Right ventricle myocardium superior (tissue), 1 donor: ENCODE measurements around the gene MRPL23. TPM values are rescaled to one million over a fixed set of nuclear protein-coding genes. Genes with fewer than 3 reads are reported as not detected.
"Not testable (repeated sequence)": the region's sequence is repeated elsewhere in the genome, so short reads cannot be mapped to it uniquely, and the experiment has no call there.

Experiments used
- ATAC-seq: fragments of 200-7000 bp; cut with Tn5 transposase; one replicate; pipeline ENCODE4 v1.9.1; 2020; ENCODE audit warnings: mild to moderate bottlenecking; ENCODE audit not compliant: poor library complexity
- DNase-seq: peaks from one replicate; pipeline ENCODE4 v3.0.0-alpha.2; 2020
- intact Hi-C: fragments of 100-400 bp; cut with DNase I; formaldehyde crosslinking; loops from one replicate; pipeline ENCODE4 v1.11.2; 2022
- total RNA-seq: library from RNA; stranded (reverse); fragmentation: NEBNext Ultra II Directional; extraction: Animal tissue kit (Norgen Biotek cat#: 25700); gene quantifications from one replicate; pipeline ENCODE4 v1.2.1, GENCODE V29; 2021
- donor health status: DM: no; HTN: yes; CAD: no; lungs with severe emphysema.

Gene MRPL23
- total RNA-seq, 1 donor from 2014 or later: 99.3 TPM

DNA sequence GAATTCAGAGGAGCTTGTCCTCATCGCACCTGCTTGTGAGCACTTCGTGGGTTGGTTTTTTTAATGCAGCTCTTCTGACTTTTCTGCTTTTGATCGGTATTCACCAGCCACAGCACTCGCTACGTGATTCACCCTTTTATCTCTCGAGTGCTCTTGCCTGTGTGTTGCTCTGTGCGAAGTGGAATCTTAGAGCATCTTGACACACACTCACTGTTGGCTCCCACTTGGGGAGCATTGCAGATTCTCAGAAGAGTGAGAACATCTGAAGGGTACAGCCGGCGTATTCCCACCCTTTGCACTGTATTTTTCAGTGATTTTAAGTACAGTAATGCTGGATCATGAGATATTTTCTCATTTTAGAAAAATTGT lies 16.7 kb upstream of the MRPL23 start:
- no peak for DNase-seq
- intact Hi-C loops: no loop called here
- ATAC-seq: no peak

DNA sequence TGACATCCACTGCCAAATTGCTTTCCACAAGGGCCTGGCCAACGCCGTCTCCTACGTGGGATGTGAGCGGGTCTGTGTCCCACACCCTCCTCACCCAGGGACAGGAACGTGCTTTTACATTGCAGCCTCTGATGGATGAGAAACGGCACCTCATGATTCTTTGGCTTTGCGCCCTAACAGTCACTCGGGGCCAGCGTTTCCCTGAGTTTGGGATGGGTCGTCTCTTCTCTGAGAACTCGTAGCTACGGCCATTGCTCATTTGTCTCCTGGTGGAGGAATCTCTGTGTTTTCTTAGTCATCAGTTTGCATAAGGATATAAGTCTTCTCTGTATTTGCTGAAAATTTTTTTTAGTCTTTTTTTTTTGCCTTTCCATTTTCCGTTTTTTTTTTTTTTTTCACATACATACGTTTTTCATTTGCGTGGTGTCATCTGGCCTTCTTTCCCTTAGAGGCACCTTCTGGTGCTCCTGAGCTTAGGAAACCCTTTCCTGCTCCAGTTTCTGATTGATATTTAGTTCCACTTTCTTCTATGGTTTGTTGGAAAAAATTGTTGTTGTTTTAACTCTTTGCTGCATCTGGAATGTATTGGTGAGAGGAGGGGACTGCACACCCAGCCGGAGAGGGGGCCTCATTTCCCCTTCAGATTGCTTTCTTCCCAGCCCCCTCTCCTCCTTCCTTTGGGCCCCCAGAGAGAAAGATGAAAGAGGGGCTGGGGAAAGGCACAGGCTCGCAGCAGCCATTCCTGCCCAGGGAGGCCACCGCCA lies 15.6 kb upstream of the MRPL23 start:
- intact Hi-C loops: no loop called here
- ATAC-seq: peak; percentile 41
- DNase-seq: peak; percentile 66

DNA sequence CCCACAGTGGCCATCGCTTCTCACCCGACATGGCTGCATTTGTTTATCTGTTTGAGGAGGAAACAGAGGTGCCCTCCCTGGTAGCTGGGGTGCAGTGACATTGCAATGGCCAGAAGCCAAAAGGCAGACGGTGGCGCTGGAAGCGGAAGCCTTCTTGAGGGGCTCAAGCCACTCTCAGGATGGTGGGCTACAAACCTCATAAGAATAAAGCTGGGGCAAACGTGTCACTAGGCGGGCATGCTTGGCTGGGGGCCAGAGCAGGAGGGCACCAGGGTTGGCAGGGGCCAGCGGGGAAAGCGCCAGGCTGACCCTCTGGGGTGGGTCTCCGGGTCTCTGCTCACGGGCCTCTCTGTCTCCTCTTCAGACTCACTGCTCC lies 15.0 kb upstream of the MRPL23 start:
- DNase-seq: peak; percentile 39
- intact Hi-C loops: no loop called here
- ATAC-seq: no peak

DNA sequence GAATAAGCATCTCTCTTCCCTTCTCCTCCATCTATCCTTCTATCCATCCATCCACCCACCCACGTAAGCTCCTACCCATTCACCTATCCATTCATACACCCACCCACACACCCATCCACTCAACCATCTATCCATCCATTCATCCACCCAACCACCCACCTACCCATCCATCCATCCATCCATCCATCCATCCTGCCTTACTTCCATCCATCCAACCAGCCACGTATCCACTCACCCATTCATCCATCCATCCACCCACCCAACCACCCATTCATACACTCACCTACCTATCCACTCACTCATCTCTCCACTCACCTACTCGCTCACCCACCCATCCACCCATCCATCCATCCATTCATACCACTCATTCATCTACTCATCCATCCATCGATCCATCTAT lies 14.5 kb upstream of the MRPL23 start:
- DNase-seq (no peak), ATAC-seq (no peak)
- intact Hi-C loops: no loop called here

DNA sequence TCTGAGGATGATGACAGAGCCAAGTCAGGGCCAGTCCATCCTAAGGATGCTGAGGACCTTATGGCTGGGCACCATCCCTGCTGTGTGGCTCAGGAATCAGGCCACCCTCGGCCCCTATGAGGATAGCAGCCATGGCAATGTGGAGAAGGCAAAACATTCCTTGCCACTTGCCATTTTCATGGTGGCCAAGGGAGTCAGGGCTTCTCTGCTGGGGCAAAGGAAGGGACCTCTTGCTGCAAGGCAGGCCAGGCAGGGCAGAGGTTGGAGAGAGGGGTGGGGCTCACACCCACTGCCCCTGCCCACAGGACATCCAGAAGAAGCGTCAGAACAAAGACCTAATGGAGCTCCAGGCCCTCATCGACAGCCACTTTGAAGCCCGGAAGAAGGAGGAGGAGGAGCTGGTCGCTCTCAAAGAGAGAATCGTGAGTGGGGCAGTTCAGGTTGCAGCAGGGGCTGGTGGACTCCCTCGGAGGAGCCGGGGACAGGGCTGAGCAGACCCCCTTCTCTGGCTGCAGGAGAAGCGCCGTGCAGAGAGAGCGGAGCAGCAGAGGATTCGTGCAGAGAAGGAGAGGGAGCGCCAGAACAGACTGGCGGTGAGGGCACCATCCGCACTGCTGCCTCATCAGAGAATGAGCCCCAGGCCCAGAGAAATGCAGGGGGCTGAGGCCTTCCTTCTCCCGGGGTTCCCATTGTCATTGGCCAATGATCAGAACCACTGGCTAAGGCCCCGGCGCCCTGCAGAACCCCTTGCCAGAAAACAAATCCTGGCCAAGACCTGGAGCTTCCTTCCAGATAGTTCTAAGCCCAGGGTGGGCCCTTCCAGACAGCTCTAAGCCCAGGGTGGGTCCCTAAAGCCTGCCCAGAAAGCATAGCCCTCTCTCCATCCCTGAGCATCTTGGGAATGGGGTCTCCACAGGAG lies 13.5 kb upstream of the MRPL23 start:
- intact Hi-C loops: no loop called here
- peak; percentile 38 for DNase-seq
- no peak for ATAC-seq

DNA sequence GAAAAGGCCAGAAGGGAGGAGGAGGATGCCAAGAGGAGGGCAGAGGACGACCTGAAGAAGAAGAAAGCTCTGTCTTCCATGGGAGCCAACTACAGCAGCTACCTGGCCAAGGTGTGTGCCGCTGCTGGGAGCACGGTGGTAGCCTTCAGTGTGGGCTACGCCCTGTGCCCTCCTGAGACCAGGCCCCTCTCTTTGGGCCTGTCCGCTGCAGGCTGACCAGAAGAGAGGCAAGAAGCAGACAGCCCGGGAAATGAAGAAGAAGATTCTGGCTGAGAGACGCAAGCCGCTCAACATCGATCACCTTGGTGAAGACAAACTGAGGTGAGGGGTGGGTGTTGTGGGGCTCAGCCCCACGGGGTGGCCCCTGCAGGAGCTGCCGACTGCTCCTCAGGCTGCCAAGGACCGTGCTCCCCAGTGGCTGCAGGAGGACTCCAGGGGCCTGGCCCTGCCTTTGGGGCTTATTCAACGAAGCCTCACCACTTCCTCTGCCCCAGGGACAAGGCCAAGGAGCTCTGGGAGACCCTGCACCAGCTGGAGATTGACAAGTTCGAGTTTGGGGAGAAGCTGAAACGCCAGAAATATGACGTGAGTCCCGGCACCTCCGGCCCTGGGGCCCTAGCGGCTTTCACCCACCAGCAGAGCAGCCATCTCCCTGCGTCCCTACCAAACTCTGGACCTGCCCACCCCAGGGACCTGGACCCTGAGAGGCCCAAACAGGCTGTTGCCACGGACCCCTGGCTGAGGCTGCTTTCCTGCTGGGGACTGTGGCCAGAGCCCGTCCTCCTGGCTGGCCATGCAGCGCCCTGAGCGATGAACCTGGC lies 12.6 kb upstream of the MRPL23 start:
- ATAC-seq (no peak), DNase-seq (peak; percentile 37)
- intact Hi-C loops: loop anchor here (5.0 kb wide), 1 partner anchor 32 kb away; no protein-coding TSS in a partner anchor

DNA sequence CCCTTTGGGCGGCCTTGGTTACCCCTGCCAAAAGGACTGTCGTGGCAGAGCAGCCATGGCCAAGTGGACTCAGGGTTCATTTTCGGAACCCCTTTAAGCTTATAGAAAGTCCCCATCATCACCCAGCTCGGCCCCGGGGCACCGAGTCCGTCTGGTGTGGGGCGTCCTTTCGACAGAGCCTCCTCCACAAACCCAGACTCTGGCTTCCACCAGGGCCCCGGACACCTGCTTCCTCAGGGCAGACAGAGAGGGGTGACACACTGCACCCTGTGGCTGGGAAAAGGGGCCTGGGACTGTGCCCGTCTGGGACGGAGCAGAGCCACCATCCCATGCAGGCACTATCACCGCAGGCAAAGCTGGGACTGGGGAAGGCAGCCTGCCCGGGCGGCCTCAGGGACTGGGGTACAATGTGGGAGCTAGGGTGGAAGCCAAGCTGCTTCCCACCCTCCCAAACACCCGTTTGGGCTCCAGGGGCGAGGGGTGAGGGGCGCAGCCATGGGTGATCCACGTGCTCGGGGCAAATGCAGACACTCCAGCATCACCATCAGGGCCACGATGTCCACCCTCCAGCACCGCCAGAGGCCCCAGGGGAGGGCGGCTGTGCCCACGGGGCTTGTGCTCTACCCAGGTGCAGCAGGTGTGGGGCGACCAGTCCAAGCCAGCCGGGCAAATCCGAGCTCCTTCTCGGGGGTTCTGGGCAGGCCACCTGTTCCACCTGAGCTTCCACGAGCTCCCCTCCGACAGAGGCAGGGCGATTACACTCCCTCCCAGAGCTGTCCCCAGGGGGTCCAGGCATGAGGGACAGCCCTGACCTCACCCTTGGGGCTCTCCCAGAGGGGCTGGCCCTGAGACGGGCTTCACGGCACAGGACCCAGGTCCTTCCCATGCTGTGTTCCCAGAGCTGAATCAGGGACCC lies 11.7 kb upstream of the MRPL23 start:
- intact Hi-C loops: loop anchor here (5.0 kb wide), 1 partner anchor 33 kb away; no protein-coding TSS in a partner anchor
- no peak for ATAC-seq

DNA sequence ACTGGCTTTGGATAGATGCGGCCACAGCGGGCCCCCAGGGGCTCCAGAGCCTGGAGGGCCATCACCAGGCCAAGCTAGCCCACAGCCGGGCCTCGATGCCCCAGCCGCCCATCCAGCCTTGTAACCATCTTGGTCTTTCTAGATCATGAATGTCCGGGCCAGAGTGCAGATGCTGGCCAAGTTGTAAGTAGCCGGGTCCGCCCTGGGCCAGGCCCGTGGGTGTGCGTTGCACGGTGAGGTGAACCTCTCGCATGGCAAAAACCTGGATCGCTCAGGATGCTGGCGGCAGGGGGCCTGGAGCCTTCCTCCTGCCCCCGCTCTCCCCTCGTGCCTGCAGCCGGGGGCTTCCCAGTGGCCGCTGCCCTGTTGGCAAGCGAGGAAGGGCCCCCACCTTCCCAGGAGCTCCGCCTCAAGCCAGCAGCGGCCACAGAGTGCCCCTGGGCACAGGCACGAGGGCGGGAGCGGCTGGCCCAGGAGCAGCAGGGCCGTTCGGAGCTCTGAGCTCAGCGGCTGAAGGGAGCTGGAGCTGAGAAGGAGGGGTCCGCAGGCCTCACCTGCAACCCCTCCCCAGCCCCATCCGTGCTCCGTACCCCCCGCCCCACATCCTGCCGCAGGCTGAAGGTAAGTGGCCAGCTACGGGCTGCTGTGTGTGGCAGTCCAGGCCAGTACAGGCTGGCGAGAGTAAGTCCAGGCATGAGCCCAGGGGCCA lies 10.9 kb upstream of the MRPL23 start:
- intact Hi-C loops: loop anchor here (5.0 kb wide), 1 partner anchor 34 kb away; no protein-coding TSS in a partner anchor
- ATAC-seq: no peak
- DNase-seq: peak; percentile 43

More for the DNA sequence above, 11.7 kb upstream of the MRPL23 start:
- DNase-seq: peak; percentile 29

DNA sequence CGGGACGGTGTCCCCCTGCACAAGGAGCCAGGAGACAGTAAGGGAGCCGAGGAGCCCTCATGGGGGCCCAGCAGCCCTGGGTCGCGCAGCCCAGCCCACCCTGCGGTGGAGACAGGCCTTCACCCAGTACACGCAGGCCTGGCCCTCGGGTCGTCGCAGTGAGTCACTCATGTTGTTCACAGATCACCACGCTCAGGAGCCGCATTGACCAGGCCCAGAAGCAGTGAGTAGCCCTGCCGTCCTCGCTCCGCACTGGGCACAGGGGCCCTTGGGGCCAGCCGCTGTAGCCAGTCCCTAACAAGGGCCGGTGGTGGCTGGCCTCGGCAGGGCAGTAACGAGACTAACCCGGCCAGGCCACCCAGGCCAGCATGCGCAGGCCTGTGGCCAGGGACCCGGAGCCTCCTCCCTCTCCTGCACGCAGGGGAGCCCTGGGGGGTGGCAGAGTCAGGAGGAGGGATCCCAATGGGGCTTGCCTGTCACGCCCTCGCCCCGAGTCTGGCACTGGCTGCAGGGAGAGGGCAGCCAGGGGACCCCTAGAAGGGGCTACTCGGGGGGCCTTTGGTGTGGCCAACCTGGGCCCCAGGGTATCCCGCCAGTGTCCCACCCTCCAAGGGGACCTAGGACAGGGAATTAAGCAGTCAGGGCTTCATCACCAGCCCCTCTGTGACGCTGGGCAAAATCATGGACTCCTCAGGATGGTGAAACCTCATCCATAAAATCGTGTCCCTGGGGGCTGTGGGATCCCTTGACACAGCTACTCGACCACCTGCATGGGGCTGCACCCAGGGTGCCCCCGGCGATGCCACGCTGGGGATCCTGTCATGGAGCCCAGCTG lies 10.1 kb upstream of the MRPL23 start:
- intact Hi-C loops: loop anchor here (5.0 kb wide), 1 partner anchor 35 kb away; no protein-coding TSS in a partner anchor
- DNase-seq: peak; percentile 38
- ATAC-seq: no peak

DNA sequence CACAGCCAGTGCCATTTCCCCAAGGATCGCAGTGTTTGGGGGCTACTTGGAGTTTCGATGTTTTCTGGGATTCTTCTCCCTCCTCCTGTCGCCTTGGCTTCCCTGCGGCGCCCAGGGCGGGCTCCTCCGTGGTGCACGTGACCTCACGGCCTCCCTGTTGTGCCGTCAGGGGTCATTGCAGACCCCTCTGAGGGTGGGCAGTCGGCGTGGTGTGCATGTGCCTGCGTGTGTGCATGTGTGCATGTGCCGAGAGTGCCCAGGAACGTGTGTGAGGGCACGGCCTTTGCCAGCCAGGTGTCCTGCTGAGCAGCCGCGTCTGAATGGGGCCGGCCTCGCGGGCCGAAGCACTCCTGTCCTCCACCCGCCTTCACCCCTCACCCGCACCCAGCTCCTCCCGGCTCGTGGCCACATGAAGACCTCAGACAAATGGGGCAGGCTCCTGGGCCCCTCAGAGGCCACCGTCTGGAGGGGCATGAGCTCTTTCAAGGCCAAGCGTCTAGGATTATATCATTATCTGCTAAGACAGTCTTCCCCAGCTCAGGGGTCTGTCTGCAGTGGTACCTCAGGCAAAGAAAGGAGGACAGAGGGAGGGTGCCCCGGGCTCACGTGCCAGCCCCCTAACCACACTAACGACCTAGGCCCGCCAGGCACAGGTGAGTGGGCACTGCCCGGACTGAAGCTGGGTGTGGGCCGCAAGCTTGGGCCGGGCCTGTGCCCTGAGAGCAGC lies 9.4 kb upstream of the MRPL23 start:
- intact Hi-C loops: loop anchor here (1.0 to 5.0 kb wide), 2 partner anchors 23 to 35 kb away; no protein-coding TSS in a partner anchor
- ATAC-seq: no peak
- DNase-seq: no peak

DNA sequence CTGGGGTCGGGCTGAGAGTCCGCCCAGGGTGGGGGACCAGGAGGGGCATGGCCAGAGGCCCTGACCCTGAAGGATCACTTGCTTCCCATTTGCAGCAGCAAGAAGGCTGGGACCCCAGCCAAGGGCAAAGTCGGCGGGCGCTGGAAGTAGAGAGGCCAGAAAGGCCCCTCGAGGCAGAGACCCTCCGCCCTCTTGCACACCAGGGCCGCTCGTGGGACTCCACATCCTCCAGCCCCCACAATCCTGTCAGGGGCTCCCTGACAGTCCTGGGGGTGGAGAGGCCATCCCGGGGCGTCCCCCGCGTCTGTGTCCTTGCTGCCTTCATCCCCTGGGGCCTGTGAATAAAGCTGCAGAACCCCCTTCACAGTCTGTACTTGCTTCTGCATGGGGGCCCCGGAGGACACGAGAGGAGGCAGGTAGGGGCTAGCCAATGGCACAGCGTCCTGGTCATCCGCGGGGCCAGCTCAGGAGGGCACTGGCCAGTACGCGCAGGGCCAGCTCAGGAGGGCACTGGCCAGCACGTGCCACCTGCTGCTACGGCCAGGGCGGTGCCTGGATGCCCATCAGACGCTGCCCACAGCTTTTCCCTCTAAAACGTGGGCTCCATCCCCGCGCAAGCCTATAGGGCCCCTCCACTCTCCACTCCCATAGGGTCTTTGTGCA lies 8.7 kb upstream of the MRPL23 start:
- intact Hi-C loops: loop anchor here (1.0 to 5.0 kb wide), 2 partner anchors 24 to 36 kb away; no protein-coding TSS in a partner anchor
- DNase-seq (peak; percentile 40), ATAC-seq (no peak)

DNA sequence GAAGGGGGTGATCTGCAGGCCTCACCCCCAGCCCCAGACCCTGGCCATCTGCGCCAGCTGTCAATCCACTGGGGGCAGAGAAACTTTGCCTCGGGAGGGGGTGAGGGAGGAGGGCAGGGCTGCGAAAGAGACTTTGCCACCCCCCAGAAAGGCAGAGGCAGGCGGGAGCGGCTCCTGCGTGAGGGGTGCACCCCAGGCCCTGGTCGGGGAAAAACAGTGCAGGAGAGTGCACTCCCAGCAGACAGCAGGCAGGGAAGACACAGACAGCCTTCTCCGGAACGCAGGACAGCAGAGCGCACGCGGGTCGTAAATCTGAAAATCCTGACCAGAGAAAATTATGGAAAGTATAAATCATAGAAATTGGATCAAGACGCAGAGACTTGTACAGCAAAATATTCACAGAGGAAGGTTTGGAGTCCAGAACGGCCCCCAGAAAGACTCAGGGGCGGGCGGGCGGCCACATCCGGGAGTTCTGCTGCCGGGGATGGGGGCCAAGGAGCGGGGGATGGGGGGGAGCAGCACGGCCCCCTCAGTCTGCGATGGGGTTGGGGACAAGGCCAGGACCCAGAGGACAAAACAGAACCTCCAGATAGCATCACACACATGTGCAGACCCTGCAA lies 8.0 kb upstream of the MRPL23 start:
- intact Hi-C loops: loop anchor here (5.0 kb wide), 1 partner anchor 37 kb away; no protein-coding TSS in a partner anchor
- no peak for DNase-seq

DNA sequence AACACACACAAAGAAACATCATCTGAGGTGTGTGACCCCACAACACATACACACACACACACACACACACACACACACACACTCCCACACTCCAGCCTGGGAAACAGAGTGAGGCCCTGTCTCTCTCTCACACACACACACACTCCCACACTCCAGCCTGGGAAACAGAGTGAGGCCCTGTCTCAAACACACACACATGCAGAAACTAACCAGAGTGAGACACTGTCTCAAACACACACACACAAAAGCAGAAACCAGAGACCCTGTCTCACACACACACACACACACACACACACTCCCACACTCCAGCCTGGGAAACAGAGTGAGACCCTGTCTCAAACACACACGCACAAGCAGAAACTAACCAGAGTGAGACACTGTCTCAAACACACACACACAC lies 7.3 kb upstream of the MRPL23 start:
- DNase-seq: peak; percentile 20
- ATAC-seq: not testable (repeated sequence)
- intact Hi-C loops: loop anchor here (5.0 kb wide), 1 partner anchor 37 kb away; no protein-coding TSS in a partner anchor

More for the DNA sequence above, 8.0 kb upstream of the MRPL23 start:
- ATAC-seq: no peak

DNA sequence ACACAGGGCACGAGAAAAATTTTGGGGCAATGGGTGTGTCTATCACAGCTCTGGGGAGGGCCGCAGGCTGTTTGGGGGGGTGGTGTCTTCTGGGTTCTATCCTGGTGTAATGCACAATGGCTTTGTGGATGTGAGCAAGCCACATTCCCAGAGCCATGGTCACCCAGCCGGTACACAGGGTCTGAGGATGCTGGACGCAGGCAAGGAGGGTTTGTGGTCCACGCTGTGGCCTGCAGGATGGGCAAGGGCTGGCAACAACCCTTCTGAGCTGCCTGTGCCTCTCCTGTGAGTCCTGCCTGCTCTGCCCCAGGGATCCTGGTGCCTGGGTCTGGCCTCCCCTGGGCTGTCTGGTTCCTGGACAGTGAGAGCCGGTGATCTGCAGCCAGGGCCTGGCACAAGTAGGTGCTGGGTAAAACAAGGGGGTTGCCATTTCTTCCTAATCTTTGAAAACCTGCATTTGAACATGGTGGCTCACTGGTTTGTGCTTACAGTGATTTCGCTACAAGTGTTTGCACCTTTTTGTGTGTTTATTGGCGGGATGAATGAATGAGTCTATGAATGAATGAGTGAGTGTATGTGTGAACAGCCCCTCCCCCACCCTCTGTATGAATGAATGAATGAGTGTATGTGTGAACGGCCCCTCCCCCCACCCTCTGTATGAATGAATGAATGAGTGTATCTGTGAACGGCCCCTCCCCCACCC lies 4.4 kb upstream of the MRPL23 start:
- DNase-seq (peak; percentile 22), ATAC-seq (no peak)
- intact Hi-C loops: no loop called here
